Adrenal gland (tissue), 12 donors: ENCODE data around the gene NFATC1. TPM values are rescaled to one million over a fixed set of nuclear protein-coding genes. Genes with fewer than 3 reads are reported as not detected.

ENCODE experiments used
- DNase-seq, 7 donors: peaks; one replicate each; pipeline ENCODE4 v3.0.0-alpha.2; 2019 to 2020
- H3K27ac ChIP-seq, 5 donors: fragments of 200-600 bp; sonication (generic) in 4 of 5; 1 replicate in 3 of 5; 2 replicates in 2 of 5; pipeline versions ENCODE4 v1.5.1 to v1.8.0; 2016 to 2020; ENCODE audit warnings: mild to moderate bottlenecking in 1 of 5
- H3K27me3 ChIP-seq: fragments of 200-600 bp; 2 replicates; pipeline ENCODE4 v1.8.0; 2021
- H3K36me3 ChIP-seq, 2 donors: fragments of 200-600 bp; replicated peaks in 1 of 2; 1 replicate in 1 of 2; 2 replicates in 1 of 2; pipeline versions ENCODE4 v1.5.1 to v1.8.0; 2018 to 2022
- H3K4me1 ChIP-seq, 2 donors: fragments of 200-600 bp; replicated peaks in 1 of 2; 1 replicate in 1 of 2; 2 replicates in 1 of 2; pipeline versions ENCODE4 v1.5.1 to v1.8.0; 2018 to 2021
- H3K4me3 ChIP-seq, 4 donors: fragments of 200-600 bp; sonication (generic) in 3 of 4; one replicate each; pipeline ENCODE4 v1.5.1; 2016 to 2018
- H3K9me3 ChIP-seq, 3 donors: fragments of 200-600 bp; sonication (generic) in 1 of 3; replicated peaks in 1 of 3; 1 replicate in 2 of 3; 2 replicates in 1 of 3; pipeline versions ENCODE4 v1.5.1 to v1.8.0; 2016 to 2021
- POLR2A ChIP-seq, 2 donors: fragments of 450-650 bp; IDR thresholded peaks; one replicate each; pipeline ENCODE4 v1.6.1; 2017; ENCODE audit warnings: antibody characterized with exemption in 2 of 2, mild to moderate bottlenecking in 2 of 2, moderate library complexity in 1 of 2
- WGBS, 4 donors: extraction: QIAGEN DNeasy Blood & Tissue Kit in 2 of 4; methylation state at CpG; one replicate each; pipeline versions ENCODE4 v1.1.5 to v1.1.7; 2013 to 2017; 5-methylcytosine and 5-hydroxymethylcytosine counted together
- intact Hi-C, 2 donors: fragments of 100-400 bp; cut with DNase I; formaldehyde crosslinking; loops; one replicate each; pipeline versions ENCODE4 v1.14.1 to v1.15.0; 2022 to 2023
- polyA plus RNA-seq, 3 donors: library from polyadenylated mRNA; stranded (reverse); fragments of 200-250 nt in 2 of 3; fragments of 350-450 nt in 1 of 3; fragmentation: Illumina TruSeq in 1 of 3; extraction: RNeasy Lipid Tissue Mini Kit (QIAGEN cat#74804) in 1 of 3; gene quantifications; one replicate each; pipeline ENCODE4 v1.2.3, GENCODE V29; 2013 to 2014
- total RNA-seq, 9 donors: library from RNA; depleted of rRNA in 4 of 9; stranded (reverse); fragments of >200 nt in 4 of 9; fragments of 120-200 nt in 1 of 9; fragmentation: NEBNext Ultra II Directional in 1 of 9; extraction: Animal tissue kit (Norgen Biotek cat#: 25700) in 1 of 9; gene quantifications; one replicate each; pipeline versions ENCODE4 v1.1.0 to v1.2.4, GENCODE V29; 2013 to 2023
- TF ChIP-seq, protein P1 (sequence below), 6 experiments: fragments of 450-650 bp in 4 of 6; fragments of 200-600 bp in 2 of 6; sonication (generic) in 1 of 6; IDR thresholded peaks; 1 replicate in 5 of 6; 2 replicates in 1 of 6; pipeline versions ENCODE4 v1.5.1 to v1.8.0; 2016 to 2021; ENCODE audit warnings: antibody characterized with exemption in 6 of 6, mild to moderate bottlenecking in 2 of 6, moderate library complexity in 1 of 6
- donor health status: healthy with polysubstance abuse.
- donor health status: Bipolar disorder and iron deficiency.
- donor health status: DM: yes; HTN: yes; CAD: no.
- donor health status: DM: no; HTN: no; CAD: no.
- donor health status: DM: no; HTN: no; CAD: no.
- donor health status: DM: yes; HTN: yes; CAD: no.

NFATC1 gene
- total and polyA plus RNA-seq, 12 donors: 0.50 to 20.9 (median 6.7) TPM

DNA sequence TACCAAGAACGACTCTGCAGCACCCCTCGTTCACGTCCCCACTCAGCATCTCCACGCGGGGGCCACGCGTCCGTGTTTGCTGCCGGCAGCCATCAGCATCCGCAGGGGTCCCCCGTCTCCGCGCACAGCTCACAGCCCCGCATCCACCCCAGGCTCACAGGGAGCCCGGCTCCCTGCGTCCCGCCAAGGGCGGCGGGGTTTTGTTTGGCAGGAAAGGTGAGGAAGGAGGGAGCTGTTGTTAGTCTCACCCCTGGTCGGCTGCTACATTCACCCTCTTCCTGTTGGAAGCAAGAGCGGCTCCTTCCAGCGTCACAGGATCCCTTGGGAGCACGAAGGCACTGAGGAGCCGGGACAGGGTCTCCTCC, 152.9 kb downstream of the NFATC1 start:
- no peak for DNase-seq
- 79 to 90% (median 89%) methylated on average over 24 of the region's 24 CpGs for WGBS, 4 donors

GRCh38 chr18:79548986-79549637, 153.4 kb downstream of the NFATC1 start:
- H3K36me3 ChIP-seq: no peaks in the 10 kb centered on the region
- peaks cover 8% of the 10 kb centered on the region for H3K27me3 ChIP-seq
- TF ChIP-seq, protein P1, sequence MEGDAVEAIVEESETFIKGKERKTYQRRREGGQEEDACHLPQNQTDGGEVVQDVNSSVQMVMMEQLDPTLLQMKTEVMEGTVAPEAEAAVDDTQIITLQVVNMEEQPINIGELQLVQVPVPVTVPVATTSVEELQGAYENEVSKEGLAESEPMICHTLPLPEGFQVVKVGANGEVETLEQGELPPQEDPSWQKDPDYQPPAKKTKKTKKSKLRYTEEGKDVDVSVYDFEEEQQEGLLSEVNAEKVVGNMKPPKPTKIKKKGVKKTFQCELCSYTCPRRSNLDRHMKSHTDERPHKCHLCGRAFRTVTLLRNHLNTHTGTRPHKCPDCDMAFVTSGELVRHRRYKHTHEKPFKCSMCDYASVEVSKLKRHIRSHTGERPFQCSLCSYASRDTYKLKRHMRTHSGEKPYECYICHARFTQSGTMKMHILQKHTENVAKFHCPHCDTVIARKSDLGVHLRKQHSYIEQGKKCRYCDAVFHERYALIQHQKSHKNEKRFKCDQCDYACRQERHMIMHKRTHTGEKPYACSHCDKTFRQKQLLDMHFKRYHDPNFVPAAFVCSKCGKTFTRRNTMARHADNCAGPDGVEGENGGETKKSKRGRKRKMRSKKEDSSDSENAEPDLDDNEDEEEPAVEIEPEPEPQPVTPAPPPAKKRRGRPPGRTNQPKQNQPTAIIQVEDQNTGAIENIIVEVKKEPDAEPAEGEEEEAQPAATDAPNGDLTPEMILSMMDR (IDR thresholded peaks at IDR 0.05): no peak
- no peaks in the 10 kb centered on the region for H3K9me3 ChIP-seq
- intact Hi-C loops: loop anchor here in 1 of 2 donors (10.0 kb wide), 1 partner anchor 96 kb away; no protein-coding TSS in a partner anchor
- H3K4me1 ChIP-seq: no peaks in the 10 kb centered on the region
- WGBS, 4 donors: 82 to 88% (median 86%) methylated on average over 20 to 31 of the region's 31 CpGs
- H3K27ac ChIP-seq: no peak overlapping the region
- no peak overlapping the region for H3K4me3 ChIP-seq
- no peak for DNase-seq

More for the DNA sequence above, 152.9 kb downstream of the NFATC1 start:
- Histone ChIP-seq H3K4me3 (no peak overlapping the region), H3K27me3 (peaks cover 8% of the 10 kb centered on the region), H3K36me3 (no peaks in the 10 kb centered on the region), H3K27ac (no peak overlapping the region), H3K4me1 (no peaks in the 10 kb centered on the region), H3K9me3 (no peaks in the 10 kb centered on the region)
- intact Hi-C loops: loop anchor here in 1 of 2 donors (10.0 kb wide), 1 partner anchor 96 kb away; no protein-coding TSS in a partner anchor
- TF ChIP-seq, protein P1 (IDR thresholded peaks at IDR 0.05): no peak
- TF ChIP-seq POLR2A (IDR thresholded peaks at IDR 0.05): no peak

DNA sequence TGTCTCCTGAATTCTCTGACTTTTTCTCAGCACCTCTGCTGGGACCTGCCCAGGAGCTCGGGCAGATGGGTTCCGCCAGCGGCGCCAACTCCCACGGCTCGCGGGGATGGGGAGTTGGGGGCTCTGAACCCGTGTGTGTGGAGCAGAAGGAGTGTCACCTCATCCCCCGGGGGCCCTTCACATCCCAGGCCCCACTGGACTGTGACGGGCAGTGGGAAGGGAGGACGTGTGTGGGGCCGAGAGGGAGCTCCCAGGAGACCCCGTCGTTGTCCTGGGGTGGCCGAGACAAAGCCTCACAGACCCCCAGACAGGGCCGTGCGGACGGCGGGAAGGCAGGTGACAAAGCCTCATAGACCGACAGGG, 153.9 kb downstream of the NFATC1 start:
- H3K36me3 ChIP-seq: no peaks in the 10 kb centered on the region
- H3K4me1 ChIP-seq: no peaks in the 10 kb centered on the region
- WGBS, 4 donors: 85 to 86% (median 85%) methylated on average over 9 to 20 of the region's 20 CpGs
- intact Hi-C loops: loop anchor here in 1 of 2 donors (10.0 kb wide), 1 partner anchor 95 kb away; no protein-coding TSS in a partner anchor
- H3K27ac ChIP-seq: no peak overlapping the region
- H3K4me3 ChIP-seq: no peak overlapping the region
- H3K27me3 ChIP-seq: peaks cover 8% of the 10 kb centered on the region
- H3K9me3 ChIP-seq: no peaks in the 10 kb centered on the region
- TF ChIP-seq POLR2A (IDR thresholded peaks at IDR 0.05): no peak
- TF ChIP-seq, protein P1 (IDR thresholded peaks at IDR 0.05): no peak
- no peak for DNase-seq

- Histone ChIP-seq H3K4me3 (no peak overlapping the region), H3K27me3 (peaks cover 8% of the 10 kb centered on the region), H3K36me3 (no peaks in the 10 kb centered on the region), H3K27ac (no peak overlapping the region), H3K9me3 (no peaks in the 10 kb centered on the region), H3K4me1 (no peaks in the 10 kb centered on the region)
- intact Hi-C loops: no loop called here
- WGBS, 4 donors: 78 to 81% (median 79%) methylated on average over 6 to 20 of the region's 20 CpGs
- no peak for DNase-seq
- TF ChIP-seq POLR2A (IDR thresholded peaks at IDR 0.05): no peak
Observed at GRCh38 chr18:79552140-79552631, 156.5 kb downstream of the NFATC1 start.

DNA sequence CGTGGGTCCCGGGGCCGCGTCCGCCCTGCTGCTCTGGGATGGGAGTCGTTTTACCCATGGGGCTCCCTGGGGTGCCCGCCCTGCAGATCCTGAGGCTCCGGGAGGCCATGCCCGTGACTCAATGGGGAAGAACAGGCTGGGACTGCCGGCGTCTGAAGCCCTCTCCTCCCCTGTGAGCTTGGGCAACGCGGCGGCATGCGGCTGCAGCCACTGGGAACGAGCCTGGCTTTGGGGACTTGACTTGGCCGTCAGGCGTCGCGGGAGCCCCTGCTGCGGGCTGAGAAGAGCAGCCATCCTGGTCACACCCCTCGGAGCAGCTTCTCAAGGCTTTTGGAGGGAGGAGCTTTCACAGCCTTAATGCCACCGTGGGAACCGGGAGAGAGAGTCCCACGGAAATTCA, 157.0 kb downstream of the NFATC1 start:
- Histone ChIP-seq H3K4me1 (no peaks in the 10 kb centered on the region), H3K36me3 (no peaks in the 10 kb centered on the region), H3K27ac (no peak overlapping the region), H3K27me3 (peaks cover 4% of the 10 kb centered on the region), H3K9me3 (no peaks in the 10 kb centered on the region), H3K4me3 (no peak overlapping the region)
- 73 to 89% (median 77%) methylated on average over 10 to 25 of the region's 25 CpGs for WGBS, 4 donors
- DNase-seq: no peak
- TF ChIP-seq, protein P1 (IDR thresholded peaks at IDR 0.05): no peak
- no peak for TF ChIP-seq POLR2A (IDR thresholded peaks at IDR 0.05)
- intact Hi-C loops: no loop called here
